HG02759 (cell line): ENCODE results near the gene PRSS21.

Experiments
- ATAC-seq: cut with Tn5 transposase; IDR thresholded peaks from one replicate; pipeline ENCODE4 v1.9.1; 2021; ENCODE audit warnings: mild to moderate bottlenecking, moderate library complexity; ENCODE audit not compliant: unreplicated experiment

The PRSS21 gene

GRCh38 chr16:2840914-2841313 lies 23.9 kb downstream of the PRSS21 start:
- ATAC-seq, result no peak

GRCh38 chr16:2841606-2842339 lies 24.7 kb downstream of the PRSS21 start:
- no peak for ATAC-seq

- no peak for ATAC-seq
Measured at GRCh38 chr16:2842340-2843000, 25.4 kb downstream of the PRSS21 start.

GRCh38 chr16:2843526-2843925 lies 26.5 kb downstream of the PRSS21 start:
- no peak for ATAC-seq

- ATAC-seq, result no peak
Measured at GRCh38 chr16:2845116-2845515, 28.1 kb downstream of the PRSS21 start.

GRCh38 chr16:2846511-2847310 lies 29.7 kb downstream of the PRSS21 start:
- ATAC-seq, result no peak

GRCh38 chr16:2848933-2849725 lies 32.1 kb downstream of the PRSS21 start:
- ATAC-seq, result no peak

- no peak for ATAC-seq
Measured at GRCh38 chr16:2852003-2852730, 35.1 kb downstream of the PRSS21 start.

GRCh38 chr16:2852731-2853507 lies 35.9 kb downstream of the PRSS21 start:
- ATAC-seq, result no peak

- no peak for ATAC-seq
Measured at GRCh38 chr16:2853531-2854073, 36.6 kb downstream of the PRSS21 start.

GRCh38 chr16:2854700-2855309 lies 37.8 kb downstream of the PRSS21 start:
- no peak for ATAC-seq

- ATAC-seq, result no peak
Measured at GRCh38 chr16:2855536-2855935, 38.5 kb downstream of the PRSS21 start.

- ATAC-seq, result no peak
Measured at GRCh38 chr16:2856061-2856670, 39.1 kb downstream of the PRSS21 start.

- no peak for ATAC-seq
Measured at GRCh38 chr16:2856686-2857450, 39.8 kb downstream of the PRSS21 start.

- no peak for ATAC-seq
Measured at GRCh38 chr16:2857451-2858244, 40.6 kb downstream of the PRSS21 start, which contains the start of gene PRSS22. PRSS22 (minus strand) TSS chr16:2858170; CDS start chr16:2858104, 66 bp downstream.

- no peak for ATAC-seq
Measured at GRCh38 chr16:2858245-2859025, 41.4 kb downstream of the PRSS21 start.
